Prostate gland (tissue), 2 donors: ENCODE data around the gene CHERP.

Experiments used
- POLR2A ChIP-seq: fragments of 450-650 bp; IDR thresholded peaks from one replicate; pipeline ENCODE4 v1.6.1; 2016; ENCODE audit warnings: antibody characterized with exemption, mild to moderate bottlenecking
- TF ChIP-seq, protein P1 (sequence below), 4 experiments: fragments of 200-600 bp in 2 of 4; fragments of 450-650 bp in 2 of 4; sonication (generic) in 2 of 4; IDR thresholded peaks; 1 replicate in 3 of 4; 2 replicates in 1 of 4; pipeline ENCODE4 v1.5.1; 2016 to 2019; ENCODE audit warnings: antibody characterized with exemption in 4 of 4, mild to moderate bottlenecking in 2 of 4, moderate library complexity in 2 of 4

DNA sequence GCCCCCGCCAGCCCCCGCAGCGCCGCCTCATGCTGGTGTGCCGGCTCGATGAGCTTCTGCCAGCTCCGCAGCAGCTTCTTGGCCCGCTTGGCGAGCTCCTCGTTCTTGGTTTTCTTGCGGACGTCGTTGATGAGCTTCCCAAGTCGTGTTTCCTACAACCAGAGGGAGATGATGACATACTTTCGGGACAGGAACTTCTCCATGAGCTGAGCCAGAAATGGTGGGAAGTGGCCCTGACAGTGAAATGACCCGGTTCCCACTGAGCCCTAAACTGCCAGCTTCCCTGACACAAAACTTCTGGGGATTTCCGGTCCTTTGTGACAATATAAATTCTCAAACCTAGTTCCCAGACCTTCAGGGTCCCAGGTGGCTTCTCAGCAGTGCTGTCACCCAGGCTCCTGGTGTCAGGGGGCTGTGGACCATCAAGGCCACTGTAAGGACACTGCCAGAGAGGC, 35.3 kb upstream of the CHERP start:
- TF ChIP-seq POLR2A: no peak
- TF ChIP-seq, protein P1, sequence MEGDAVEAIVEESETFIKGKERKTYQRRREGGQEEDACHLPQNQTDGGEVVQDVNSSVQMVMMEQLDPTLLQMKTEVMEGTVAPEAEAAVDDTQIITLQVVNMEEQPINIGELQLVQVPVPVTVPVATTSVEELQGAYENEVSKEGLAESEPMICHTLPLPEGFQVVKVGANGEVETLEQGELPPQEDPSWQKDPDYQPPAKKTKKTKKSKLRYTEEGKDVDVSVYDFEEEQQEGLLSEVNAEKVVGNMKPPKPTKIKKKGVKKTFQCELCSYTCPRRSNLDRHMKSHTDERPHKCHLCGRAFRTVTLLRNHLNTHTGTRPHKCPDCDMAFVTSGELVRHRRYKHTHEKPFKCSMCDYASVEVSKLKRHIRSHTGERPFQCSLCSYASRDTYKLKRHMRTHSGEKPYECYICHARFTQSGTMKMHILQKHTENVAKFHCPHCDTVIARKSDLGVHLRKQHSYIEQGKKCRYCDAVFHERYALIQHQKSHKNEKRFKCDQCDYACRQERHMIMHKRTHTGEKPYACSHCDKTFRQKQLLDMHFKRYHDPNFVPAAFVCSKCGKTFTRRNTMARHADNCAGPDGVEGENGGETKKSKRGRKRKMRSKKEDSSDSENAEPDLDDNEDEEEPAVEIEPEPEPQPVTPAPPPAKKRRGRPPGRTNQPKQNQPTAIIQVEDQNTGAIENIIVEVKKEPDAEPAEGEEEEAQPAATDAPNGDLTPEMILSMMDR (IDR thresholded peaks at IDR 0.05): no peak
